SK-N-SH (cell line): ENCODE results near the gene ZEB1. TPM values are rescaled to one million over a fixed set of nuclear protein-coding genes. Genes with fewer than 3 reads are reported as not detected.

ENCODE experiments used
- CTCF ChIA-PET: fragments of 300-600, 350-600 bp; formaldehyde crosslinking; extraction: SDS; loops from one replicate; lab custom pipeline; 2021; lab: Yijun Ruan, JAX
- POLR2A ChIA-PET: fragments of 350-600 bp; sonication (Branson Sonifier 250); formaldehyde crosslinking; extraction: SDS; loops from one replicate; lab custom pipeline; 2020; ENCODE audit warnings: antibody characterized with exemption, inconsistent platforms; lab: Yijun Ruan, JAX
- DNase-seq: peaks from one replicate; pipeline ENCODE4 v3.0.0; 2012
- H2AFZ ChIP-seq: fragments of 200-600 bp; sonication (generic); 2 replicates; pipeline ENCODE4 v1.8.1; 2016; ENCODE audit warnings: antibody characterized with exemption, mild to moderate bottlenecking, low read depth
- H3F3A ChIP-seq: fragments of 200-600 bp; sonication (generic); replicated peaks from 2 replicates; pipeline ENCODE3; 2016; ENCODE audit warnings: antibody characterized with exemption, mild to moderate bottlenecking; ENCODE audit not compliant: insufficient read depth
- H3K27ac ChIP-seq, 2 experiments: fragments of 200-500 bp in 1 of 2; fragments of 200-600 bp in 1 of 2; sonication (Bioruptor generic) in 1 of 2; sonication (generic), shearing (Covaris generic) in 1 of 2; 2 replicates each; pipeline versions ENCODE4 v1.5.1 to v1.6.1; 2014 to 2016; ENCODE audit warnings: low read depth in 2 of 2, inconsistent platforms in 1 of 2, low read length in 1 of 2, mild to moderate bottlenecking in 1 of 2, mixed read lengths in 1 of 2
- H3K27me3 ChIP-seq: fragments of 200-600 bp; sonication (generic), shearing (Covaris generic); 2 replicates; pipeline ENCODE4 v1.6.1; 2016; ENCODE audit warnings: mixed run types; ENCODE audit not compliant: insufficient read depth
- H3K36me3 ChIP-seq, 2 experiments: fragments of 200-500 bp in 1 of 2; fragments of 200-600 bp in 1 of 2; sonication (Bioruptor generic) in 1 of 2; sonication (generic) in 1 of 2; replicated peaks in 1 of 2; 2 replicates each; pipeline versions ENCODE3 to v1.5.1; 2014 to 2016; ENCODE audit warnings: low read length in 1 of 2, mild to moderate bottlenecking in 1 of 2; ENCODE audit not compliant: insufficient read depth in 2 of 2, control insufficient read depth in 1 of 2
- H3K4me1 ChIP-seq, 2 experiments: fragments of 200-500 bp in 1 of 2; fragments of 200-600 bp in 1 of 2; sonication (Bioruptor generic) in 1 of 2; sonication (generic), shearing (Covaris generic) in 1 of 2; 2 replicates each; pipeline versions ENCODE4 v1.5.1 to v1.6.1; 2014 to 2016; ENCODE audit warnings: low read depth in 1 of 2, low read length in 1 of 2, mixed run types in 1 of 2; ENCODE audit not compliant: insufficient read depth in 2 of 2, control insufficient read depth in 1 of 2
- H3K4me2 ChIP-seq: fragments of 200-600 bp; sonication (generic), shearing (Covaris generic); 2 replicates; pipeline ENCODE4 v1.6.1; 2017; ENCODE audit warnings: mixed run types
- H3K4me3 ChIP-seq, 2 experiments: fragments of 200-500 bp in 1 of 2; fragments of 200-600 bp in 1 of 2; sonication (Bioruptor generic) in 1 of 2; sonication (generic), shearing (Covaris generic) in 1 of 2; 2 replicates each; pipeline versions ENCODE4 v1.5.1 to v1.8.1; 2014 to 2016; ENCODE audit warnings: low read depth in 2 of 2, inconsistent platforms in 1 of 2, low read length in 1 of 2, mild to moderate bottlenecking in 1 of 2, mixed read lengths in 1 of 2, moderate library complexity in 1 of 2
- H3K79me2 ChIP-seq: fragments of 200-600 bp; sonication (generic); 2 replicates; pipeline ENCODE4 v1.8.1; 2017; ENCODE audit warnings: mild to moderate bottlenecking; ENCODE audit not compliant: insufficient read depth
- H3K9ac ChIP-seq: fragments of 200-600 bp; sonication (generic); 2 replicates; pipeline ENCODE4 v1.6.1; 2017; ENCODE audit warnings: mixed run types
- H3K9me2 ChIP-seq: fragments of 200-600 bp; sonication (generic); 2 replicates; pipeline ENCODE4 v1.6.1; 2017; ENCODE audit warnings: mixed run types
- H3K9me3 ChIP-seq: fragments of 200-600 bp; sonication (generic); 2 replicates; pipeline ENCODE4 v1.6.1; 2017; ENCODE audit warnings: mixed run types, mild to moderate bottlenecking, moderate library complexity
- H4K20me1 ChIP-seq: fragments of 200-600 bp; sonication (generic); 2 replicates; pipeline ENCODE4 v1.6.1; 2017; ENCODE audit warnings: mild to moderate bottlenecking, mixed run types; ENCODE audit not compliant: insufficient read depth
- ELF1 ChIP-seq: IDR thresholded peaks from 2 replicates; pipeline ENCODE4 v1.4.0; 2012
- EP300 ChIP-seq, 2 experiments: IDR thresholded peaks; 2 replicates each; pipeline versions ENCODE4 v1.4.0 to v1.6.1; 2012; ENCODE audit warnings: borderline replicate concordance in 1 of 2, low read depth in 1 of 2, low read length in 1 of 2
- EZH2phosphoT487 ChIP-seq: fragments of 200-600 bp; sonication (generic); IDR thresholded peaks from 2 replicates; pipeline ENCODE4 v1.6.1; 2017; ENCODE audit warnings: low read depth, mixed run types, mild to moderate bottlenecking, antibody characterized with exemption, moderate library complexity, borderline replicate concordance
- FOSL2 ChIP-seq: IDR thresholded peaks from 2 replicates; pipeline ENCODE4 v1.4.0; 2012; ENCODE audit warnings: low read depth, mild to moderate bottlenecking, moderate library complexity, borderline replicate concordance
- FOXJ3 ChIP-seq: sonication (generic); formaldehyde crosslinking; IDR thresholded peaks from 2 replicates; pipeline ENCODE4 v1.5.1; 2020; ENCODE audit warnings: mild to moderate bottlenecking, missing genetic modification reagents
- FOXM1 ChIP-seq: IDR thresholded peaks from 2 replicates; pipeline ENCODE4 v1.4.0; 2012; ENCODE audit warnings: low read depth, mild to moderate bottlenecking
- GABPA ChIP-seq: IDR thresholded peaks from 2 replicates; pipeline ENCODE4 v1.4.0; 2012; ENCODE audit warnings: low read depth, mild to moderate bottlenecking
- IRF3 ChIP-seq: fragments of 150-350 bp; IDR thresholded peaks from 2 replicates; pipeline ENCODE4 v1.6.1; 2016; ENCODE audit warnings: mild to moderate bottlenecking, low read depth, low read length
- JUND ChIP-seq: IDR thresholded peaks from 2 replicates; pipeline ENCODE4 v1.4.0; 2012
- MXI1 ChIP-seq: IDR thresholded peaks from 2 replicates; pipeline ENCODE4 v1.6.1; 2012; ENCODE audit warnings: mild to moderate bottlenecking, low read depth, low read length, improper control_type of control experiment
- NRF1 ChIP-seq: IDR thresholded peaks from 2 replicates; pipeline ENCODE4 v1.6.1; 2012; ENCODE audit warnings: low read depth, mild to moderate bottlenecking, low read length
- PBX3 ChIP-seq: IDR thresholded peaks from 2 replicates; pipeline ENCODE4; 2012
- POLR2AphosphoS5 ChIP-seq: IDR thresholded peaks from 2 replicates; pipeline ENCODE4 v1.6.1; 2012; ENCODE audit warnings: low read depth, low read length
- RCOR1 ChIP-seq: fragments of 150-350 bp; IDR thresholded peaks from 2 replicates; pipeline ENCODE4 v1.6.1; 2017; ENCODE audit warnings: antibody characterized with exemption, low read length
- RFX5 ChIP-seq: IDR thresholded peaks from 2 replicates; pipeline ENCODE4 v1.6.1; 2012; ENCODE audit warnings: mild to moderate bottlenecking, improper control_type of control experiment, low read length
- SIN3A ChIP-seq: IDR thresholded peaks from 2 replicates; pipeline ENCODE4 v1.6.1; 2012; ENCODE audit warnings: low read depth, mild to moderate bottlenecking, low read length, moderate library complexity, borderline replicate concordance
- TAF1 ChIP-seq: IDR thresholded peaks from 2 replicates; pipeline ENCODE4 v1.6.1; 2012; ENCODE audit warnings: low read depth, mild to moderate bottlenecking, low read length, moderate library complexity, borderline replicate concordance
- TEAD4 ChIP-seq: IDR thresholded peaks from 2 replicates; pipeline ENCODE4 v1.4.0; 2012; ENCODE audit warnings: mild to moderate bottlenecking, borderline replicate concordance; ENCODE audit not compliant: insufficient read depth
- USF1 ChIP-seq: IDR thresholded peaks from 2 replicates; pipeline ENCODE4 v1.4.0; 2012; ENCODE audit warnings: low read depth, borderline replicate concordance
- YY1 ChIP-seq: IDR thresholded peaks from 2 replicates; pipeline ENCODE4 v1.4.0; 2012; ENCODE audit warnings: low read depth, mild to moderate bottlenecking
- WGBS: methylation state at CpG from one replicate; pipeline ENCODE4 v1.1.6; 2017; ENCODE audit warnings: low lambda C conversion rate; 5-methylcytosine and 5-hydroxymethylcytosine counted together
- polyA plus RNA-seq, 3 experiments: library from polyadenylated mRNA; depleted of rRNA; stranded (reverse); fragments of >200 nt; gene quantifications; 2 replicates each; pipeline ENCODE4 v1.2.3, GENCODE V29; 2012
- TF ChIP-seq, protein P1 (sequence below): IDR thresholded peaks from 2 replicates; pipeline ENCODE4 v1.4.0; 2012; ENCODE audit warnings: low read depth, borderline replicate concordance
- TF ChIP-seq, protein P2 (sequence below): fragments of 200-600 bp; sonication (generic); IDR thresholded peaks from 2 replicates; pipeline ENCODE4 v1.6.1; 2017; ENCODE audit warnings: antibody characterized with exemption, mild to moderate bottlenecking, moderate library complexity

Gene ZEB1
- polyA plus RNA-seq, 1 of the 3 experiments (the other 2 are of a cell fraction) = 5.4 TPM

- Histone ChIP-seq H3K4me1 (no peaks in the 10 kb centered on the region), H3K9me3 (peaks cover 11% of the 10 kb centered on the region), H3K36me3 (peaks cover 0 to 4% of the 10 kb centered on the region in 2 experiments), H4K20me1 (no peaks in the 10 kb centered on the region), H3K4me2 (no peak overlapping the region), H3K9ac (no peak overlapping the region), H2AFZ (no peak overlapping the region), H3K9me2 (no peaks in the 10 kb centered on the region), H3K79me2 (no peaks in the 10 kb centered on the region), H3K27ac (no peak overlapping the region), H3K27me3 (no peaks in the 10 kb centered on the region), H3F3A (no peaks in the 10 kb centered on the region), H3K4me3 (no peak overlapping the region)
- ChIA-PET POLR2A (no interaction called here), CTCF (interaction anchor here (1.0 kb wide), 1 partner anchor 12 kb away, joined by 5 read pairs; no protein-coding TSS in a partner anchor)
- no peak for DNase-seq
- 83% methylated on average over 3 of the region's 3 CpGs for WGBS
- no peak for TF ChIP-seq YY1
- no peak for TF ChIP-seq POLR2AphosphoS5
- no peak for TF ChIP-seq PBX3
- TF ChIP-seq, protein P1, sequence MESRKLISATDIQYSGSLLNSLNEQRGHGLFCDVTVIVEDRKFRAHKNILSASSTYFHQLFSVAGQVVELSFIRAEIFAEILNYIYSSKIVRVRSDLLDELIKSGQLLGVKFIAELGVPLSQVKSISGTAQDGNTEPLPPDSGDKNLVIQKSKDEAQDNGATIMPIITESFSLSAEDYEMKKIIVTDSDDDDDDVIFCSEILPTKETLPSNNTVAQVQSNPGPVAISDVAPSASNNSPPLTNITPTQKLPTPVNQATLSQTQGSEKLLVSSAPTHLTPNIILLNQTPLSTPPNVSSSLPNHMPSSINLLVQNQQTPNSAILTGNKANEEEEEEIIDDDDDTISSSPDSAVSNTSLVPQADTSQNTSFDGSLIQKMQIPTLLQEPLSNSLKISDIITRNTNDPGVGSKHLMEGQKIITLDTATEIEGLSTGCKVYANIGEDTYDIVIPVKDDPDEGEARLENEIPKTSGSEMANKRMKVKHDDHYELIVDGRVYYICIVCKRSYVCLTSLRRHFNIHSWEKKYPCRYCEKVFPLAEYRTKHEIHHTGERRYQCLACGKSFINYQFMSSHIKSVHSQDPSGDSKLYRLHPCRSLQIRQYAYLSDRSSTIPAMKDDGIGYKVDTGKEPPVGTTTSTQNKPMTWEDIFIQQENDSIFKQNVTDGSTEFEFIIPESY = no peak
- no peak for TF ChIP-seq JUND
- no peak for TF ChIP-seq RFX5
- no peak for TF ChIP-seq EP300 (IDR thresholded peaks at IDR 0.05; ENCODE audit: borderline replicate concordance in 1 of 2, low read depth in 1 of 2, low read length in 1 of 2)
- no peak for TF ChIP-seq GABPA
- no peak for TF ChIP-seq FOXM1
- TF ChIP-seq NRF1 = no peak
- no peak for TF ChIP-seq FOXJ3
- no peak for TF ChIP-seq IRF3
- TF ChIP-seq RCOR1 = no peak
- no peak for TF ChIP-seq FOSL2
Measured at GRCh38 chr10:31278279-31278941, 40.6 kb upstream of the ZEB1 start.

GRCh38 chr10:31280972-31281371 is 38.0 kb upstream of the ZEB1 start:
- H3K4me2 ChIP-seq = no peak overlapping the region
- TF ChIP-seq MXI1 (no peak), POLR2AphosphoS5 (no peak), TEAD4 (no peak), ELF1 (no peak), TAF1 (no peak), EP300 (IDR thresholded peaks at IDR 0.05; ENCODE audit: borderline replicate concordance in 1 of 2, low read depth in 1 of 2, low read length in 1 of 2) (no peak), SIN3A (no peak), USF1 (no peak), NRF1 (no peak), JUND (no peak), EZH2phosphoT487 (no peak)
- TF ChIP-seq, protein P2, sequence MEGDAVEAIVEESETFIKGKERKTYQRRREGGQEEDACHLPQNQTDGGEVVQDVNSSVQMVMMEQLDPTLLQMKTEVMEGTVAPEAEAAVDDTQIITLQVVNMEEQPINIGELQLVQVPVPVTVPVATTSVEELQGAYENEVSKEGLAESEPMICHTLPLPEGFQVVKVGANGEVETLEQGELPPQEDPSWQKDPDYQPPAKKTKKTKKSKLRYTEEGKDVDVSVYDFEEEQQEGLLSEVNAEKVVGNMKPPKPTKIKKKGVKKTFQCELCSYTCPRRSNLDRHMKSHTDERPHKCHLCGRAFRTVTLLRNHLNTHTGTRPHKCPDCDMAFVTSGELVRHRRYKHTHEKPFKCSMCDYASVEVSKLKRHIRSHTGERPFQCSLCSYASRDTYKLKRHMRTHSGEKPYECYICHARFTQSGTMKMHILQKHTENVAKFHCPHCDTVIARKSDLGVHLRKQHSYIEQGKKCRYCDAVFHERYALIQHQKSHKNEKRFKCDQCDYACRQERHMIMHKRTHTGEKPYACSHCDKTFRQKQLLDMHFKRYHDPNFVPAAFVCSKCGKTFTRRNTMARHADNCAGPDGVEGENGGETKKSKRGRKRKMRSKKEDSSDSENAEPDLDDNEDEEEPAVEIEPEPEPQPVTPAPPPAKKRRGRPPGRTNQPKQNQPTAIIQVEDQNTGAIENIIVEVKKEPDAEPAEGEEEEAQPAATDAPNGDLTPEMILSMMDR = no peak

More at GRCh38 chr10:31280972-31281371, 38.0 kb upstream of the ZEB1 start:
- no peaks in the 10 kb centered on the region for H3K27me3 ChIP-seq
- DNase-seq = no peak
- H3F3A ChIP-seq = no peaks in the 10 kb centered on the region
- 10% methylated on average over 1 of the region's 1 CpG for WGBS
- H4K20me1 ChIP-seq = no peaks in the 10 kb centered on the region
- no peak overlapping the region for H2AFZ ChIP-seq
- H3K27ac ChIP-seq = no peak overlapping the region
- no peaks in the 10 kb centered on the region for H3K4me1 ChIP-seq
- no peak overlapping the region for H3K4me3 ChIP-seq
- CTCF ChIA-PET = no interaction called here
- H3K9me2 ChIP-seq = no peaks in the 10 kb centered on the region
- H3K79me2 ChIP-seq = no peaks in the 10 kb centered on the region
- no peak overlapping the region for H3K9ac ChIP-seq
- peaks cover 0 to 4% of the 10 kb centered on the region in 2 experiments for H3K36me3 ChIP-seq
- POLR2A ChIA-PET = no interaction called here
- peaks cover 11% of the 10 kb centered on the region for H3K9me3 ChIP-seq
